ENCODE results near the gene ABCA13.

DNA sequence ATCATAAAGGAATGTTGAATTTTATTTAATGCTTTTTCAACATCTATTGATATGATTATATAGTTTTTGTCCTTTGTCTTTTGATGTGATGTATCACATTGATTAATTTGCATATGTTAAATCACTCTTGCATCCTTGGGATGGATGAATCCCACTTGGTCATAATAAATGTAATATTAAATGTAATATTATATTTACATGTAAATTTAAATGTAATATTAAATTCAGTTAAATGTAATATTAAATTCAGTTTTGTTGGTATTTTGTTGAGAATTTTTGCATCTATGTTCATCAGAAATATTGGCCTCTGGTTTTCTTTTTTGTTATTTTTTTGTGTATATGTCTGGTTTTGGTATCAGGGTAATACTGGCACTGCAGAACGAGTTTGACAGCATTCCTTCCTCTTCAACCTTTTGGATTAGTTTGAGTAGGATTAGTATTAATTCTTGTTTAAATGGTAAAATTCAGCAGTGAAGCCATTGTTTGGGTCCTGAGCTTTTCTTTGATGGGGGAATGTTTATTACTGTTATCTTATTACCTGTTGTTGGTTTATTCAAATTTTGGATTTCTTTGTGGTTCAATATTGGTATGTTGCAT lies 37.8 kb downstream of the ABCA13 start:
- TF ChIP-seq, protein P1, sequence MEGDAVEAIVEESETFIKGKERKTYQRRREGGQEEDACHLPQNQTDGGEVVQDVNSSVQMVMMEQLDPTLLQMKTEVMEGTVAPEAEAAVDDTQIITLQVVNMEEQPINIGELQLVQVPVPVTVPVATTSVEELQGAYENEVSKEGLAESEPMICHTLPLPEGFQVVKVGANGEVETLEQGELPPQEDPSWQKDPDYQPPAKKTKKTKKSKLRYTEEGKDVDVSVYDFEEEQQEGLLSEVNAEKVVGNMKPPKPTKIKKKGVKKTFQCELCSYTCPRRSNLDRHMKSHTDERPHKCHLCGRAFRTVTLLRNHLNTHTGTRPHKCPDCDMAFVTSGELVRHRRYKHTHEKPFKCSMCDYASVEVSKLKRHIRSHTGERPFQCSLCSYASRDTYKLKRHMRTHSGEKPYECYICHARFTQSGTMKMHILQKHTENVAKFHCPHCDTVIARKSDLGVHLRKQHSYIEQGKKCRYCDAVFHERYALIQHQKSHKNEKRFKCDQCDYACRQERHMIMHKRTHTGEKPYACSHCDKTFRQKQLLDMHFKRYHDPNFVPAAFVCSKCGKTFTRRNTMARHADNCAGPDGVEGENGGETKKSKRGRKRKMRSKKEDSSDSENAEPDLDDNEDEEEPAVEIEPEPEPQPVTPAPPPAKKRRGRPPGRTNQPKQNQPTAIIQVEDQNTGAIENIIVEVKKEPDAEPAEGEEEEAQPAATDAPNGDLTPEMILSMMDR (IDR thresholded peaks at IDR 0.05; ENCODE audit: low read depth, low read length): no peak
- no peak for TF ChIP-seq POLR2A (IDR thresholded peaks at IDR 0.05; ENCODE audit: extremely low read depth, insufficient read length)

Measured in NB4 (cell line).